ENCODE measurements around the gene FLNA.

FLNA gene

DNA sequence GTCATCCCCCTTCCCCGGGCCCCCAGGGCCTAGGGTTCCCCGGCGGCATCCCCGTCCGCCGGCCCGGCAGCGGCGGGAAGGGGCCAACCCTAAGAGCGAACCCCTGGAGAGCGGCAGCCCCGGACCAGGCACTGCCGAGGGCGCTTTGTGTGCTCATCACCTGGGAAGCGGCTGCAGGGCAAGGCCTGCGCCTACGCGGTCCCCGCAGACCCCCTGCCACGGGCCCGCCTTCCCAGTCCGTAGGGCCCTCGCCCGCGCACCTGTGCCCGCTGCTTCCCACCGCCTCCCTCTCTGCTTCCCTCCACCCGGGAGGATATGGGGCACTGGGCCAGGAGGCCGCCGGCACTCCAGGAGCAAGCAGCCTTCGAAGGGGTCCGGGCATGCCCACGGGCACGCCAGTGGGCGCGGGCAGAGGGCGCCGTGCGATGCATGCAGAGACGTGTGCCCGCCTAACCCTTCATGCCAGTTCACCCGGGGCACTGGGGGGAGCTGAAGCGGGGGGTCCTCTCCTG, 2.6 kb downstream of the FLNA start:
- no peak overlapping the region for H3K27ac ChIP-seq (ENCODE audit: low read depth, low read length, severe bottlenecking)
- no peaks in the 10 kb centered on the region for H3K9me3 ChIP-seq (ENCODE audit: control insufficient read depth, low read length)
- peak overlapping the region; percentile 62 for H3K4me3 ChIP-seq (ENCODE audit: extremely low read depth, insufficient read depth, low read length, poor library complexity, severe bottlenecking)
- peaks cover 18% of the 10 kb centered on the region for H3K4me1 ChIP-seq (ENCODE audit: control insufficient read depth, insufficient read depth, low read length, poor library complexity, severe bottlenecking)
- H3K36me3 ChIP-seq (ENCODE audit: control insufficient read depth, insufficient read depth, low read length): peaks cover 14% of the 10 kb centered on the region
- 4 to 18% methylated on average over 16 to 22 of the region's 43 CpGs for WGBS, 2 experiments (ENCODE audit: insufficient coverage in 2 of 2)

- Histone ChIP-seq H3K4me3 (ENCODE audit: extremely low read depth, insufficient read depth, low read length, poor library complexity, severe bottlenecking) (peak overlapping the region; percentile 62), H3K4me1 (ENCODE audit: control insufficient read depth, insufficient read depth, low read length, poor library complexity, severe bottlenecking) (peaks cover 19% of the 10 kb centered on the region), H3K9me3 (ENCODE audit: control insufficient read depth, low read length) (no peaks in the 10 kb centered on the region), H3K27ac (ENCODE audit: low read depth, low read length, severe bottlenecking) (peak overlapping the region; percentile 96), H3K36me3 (ENCODE audit: control insufficient read depth, insufficient read depth, low read length) (peaks cover 19% of the 10 kb centered on the region)
- 0 to 1% methylated on average over 19 to 21 of the region's 77 CpGs for WGBS, 2 experiments (ENCODE audit: insufficient coverage in 2 of 2)
Measured at GRCh38 chrX:154371017-154371788, 3.2 kb downstream of the FLNA start.

DNA sequence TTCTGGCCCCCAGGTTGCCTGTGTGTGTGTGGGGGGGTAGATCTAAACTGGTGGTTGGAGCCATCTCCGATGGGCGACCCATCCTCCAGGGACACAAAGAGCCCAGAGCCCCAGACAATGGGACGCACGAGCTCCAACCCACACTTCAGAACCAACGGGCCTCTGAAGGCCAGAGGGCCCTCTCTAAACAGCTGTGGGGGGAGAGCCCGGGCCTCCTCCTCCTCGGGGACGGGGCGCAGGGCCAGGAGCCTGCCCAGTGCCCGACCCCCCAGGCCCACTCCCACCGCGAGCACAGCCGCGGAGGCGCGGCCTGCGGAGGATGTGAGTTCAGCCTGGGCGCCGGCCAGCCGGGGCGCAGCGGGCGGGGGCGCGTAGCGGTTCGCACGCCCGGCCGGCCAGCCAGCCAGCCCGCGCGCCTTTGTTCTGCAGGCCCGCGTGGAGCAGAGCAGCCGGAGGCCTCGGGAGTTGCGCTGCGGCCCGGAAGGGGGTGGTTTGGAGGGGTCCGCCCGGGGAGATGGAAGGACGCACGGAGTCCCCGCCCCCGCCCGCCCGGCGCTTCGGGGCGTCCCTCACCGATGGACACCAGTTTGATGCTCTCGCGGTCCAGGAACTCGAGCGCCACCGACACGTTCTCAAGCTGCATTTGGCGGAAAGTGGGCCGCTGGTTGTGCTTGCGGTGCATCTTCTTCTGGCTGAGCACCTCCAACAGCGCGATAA, 4.0 kb downstream of the FLNA start:
- peaks cover 27% of the 10 kb centered on the region for H3K36me3 ChIP-seq (ENCODE audit: control insufficient read depth, insufficient read depth, low read length)
- H3K4me3 ChIP-seq (ENCODE audit: extremely low read depth, insufficient read depth, low read length, poor library complexity, severe bottlenecking): peak overlapping the region; percentile 62
- H3K9me3 ChIP-seq (ENCODE audit: control insufficient read depth, low read length): no peaks in the 10 kb centered on the region
- H3K27ac ChIP-seq (ENCODE audit: low read depth, low read length, severe bottlenecking): peak overlapping the region; percentile 96
- H3K4me1 ChIP-seq (ENCODE audit: control insufficient read depth, insufficient read depth, low read length, poor library complexity, severe bottlenecking): peaks cover 21% of the 10 kb centered on the region
- 0 to 1% methylated on average over 19 to 32 of the region's 63 CpGs for WGBS, 2 experiments (ENCODE audit: insufficient coverage in 2 of 2)

DNA sequence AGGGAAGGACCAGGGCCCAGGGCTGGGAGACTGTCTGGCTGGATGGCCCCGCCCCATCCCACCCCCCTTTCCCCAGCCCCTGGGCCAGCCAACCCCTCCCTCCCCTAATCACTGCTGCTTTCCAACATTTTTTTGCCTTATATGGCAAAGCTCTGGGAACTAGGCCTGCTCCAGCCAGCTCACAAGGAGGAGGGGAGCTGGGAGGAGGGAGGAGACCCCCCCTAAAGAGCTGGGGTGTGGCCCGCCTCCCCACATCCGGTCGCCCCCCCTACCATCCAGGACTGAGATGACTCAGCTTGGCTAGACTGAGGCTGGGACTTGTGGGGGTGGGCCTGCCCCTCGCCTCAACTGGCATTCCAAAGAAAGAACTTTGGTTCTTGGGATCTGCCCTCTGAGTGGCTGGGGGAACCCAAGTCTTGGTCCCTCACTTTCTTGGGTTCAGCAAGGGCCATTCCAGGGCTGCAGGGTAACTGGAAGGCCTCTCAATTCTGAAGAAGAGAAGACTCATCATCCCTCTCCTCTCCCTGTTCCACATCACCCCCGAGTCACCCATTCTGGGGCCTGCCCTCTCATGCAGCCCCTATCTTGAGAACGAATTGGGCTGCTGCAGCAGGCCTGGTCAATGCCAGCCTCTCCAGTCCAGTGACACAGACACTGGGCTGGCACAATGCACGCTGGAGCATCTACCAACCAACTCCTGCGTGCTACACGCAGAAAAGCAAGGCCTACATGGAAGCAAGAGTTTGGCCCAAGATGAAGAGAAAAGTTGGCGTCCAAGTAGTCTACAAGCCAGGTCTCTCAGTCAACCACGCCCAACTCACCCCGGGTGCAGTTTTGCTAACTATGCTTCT, 4.8 kb downstream of the FLNA start:
- WGBS, 2 experiments (ENCODE audit: insufficient coverage in 2 of 2): 0% methylated on average over 3 to 4 of the region's 13 CpGs
- peaks cover 29% of the 10 kb centered on the region for H3K36me3 ChIP-seq (ENCODE audit: control insufficient read depth, insufficient read depth, low read length)
- peaks cover 21% of the 10 kb centered on the region for H3K4me1 ChIP-seq (ENCODE audit: control insufficient read depth, insufficient read depth, low read length, poor library complexity, severe bottlenecking)

DNA sequence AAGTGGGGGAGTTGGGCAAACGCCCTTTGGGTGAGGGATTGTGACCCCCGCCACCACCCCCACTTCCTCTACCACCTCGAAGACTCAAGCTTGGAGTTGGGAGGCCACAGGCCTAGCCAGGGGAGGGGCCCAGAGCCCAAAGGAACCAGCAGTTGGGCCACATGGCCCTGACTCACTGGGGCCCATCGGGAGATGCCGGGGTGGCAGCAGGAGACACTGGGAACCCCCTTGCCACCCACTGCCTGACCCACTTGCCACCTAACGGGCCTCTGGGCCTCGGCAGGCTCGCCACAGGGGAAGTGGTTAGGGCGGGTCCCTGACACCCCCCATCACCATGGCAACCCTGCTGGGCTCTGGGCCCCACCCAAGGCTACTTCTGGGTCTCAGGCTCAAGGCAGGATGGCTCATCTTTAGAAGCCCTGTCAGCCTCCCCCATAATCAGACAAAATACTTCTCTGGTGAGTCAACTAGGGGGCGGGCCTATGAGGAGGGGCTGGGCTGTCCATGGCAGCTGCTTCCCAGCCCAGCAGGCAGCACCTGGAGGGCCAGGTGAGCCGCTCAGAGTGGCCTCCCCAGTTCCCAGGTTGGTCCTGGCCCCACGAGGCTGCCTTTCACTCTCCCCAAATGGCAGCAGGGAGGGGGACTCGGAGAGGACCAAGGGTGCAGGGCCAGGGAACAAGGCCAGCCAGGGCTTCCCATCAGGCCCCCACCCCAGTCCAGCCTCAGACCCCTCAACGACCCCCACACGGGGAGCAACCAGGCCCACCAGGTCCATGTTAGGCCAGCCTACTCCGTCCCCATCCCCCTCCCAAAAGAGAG, 5.6 kb downstream of the FLNA start:
- peak overlapping the region; percentile 96 for H3K27ac ChIP-seq (ENCODE audit: low read depth, low read length, severe bottlenecking)
- peaks cover 36% of the 10 kb centered on the region for H3K36me3 ChIP-seq (ENCODE audit: control insufficient read depth, insufficient read depth, low read length)
- WGBS, 2 experiments (ENCODE audit: insufficient coverage in 2 of 2): 44 to 45% methylated on average over 2 to 3 of the region's 16 CpGs
- no peaks in the 10 kb centered on the region for H3K9me3 ChIP-seq (ENCODE audit: control insufficient read depth, low read length)
- H3K4me3 ChIP-seq (ENCODE audit: extremely low read depth, insufficient read depth, low read length, poor library complexity, severe bottlenecking): peak overlapping the region; percentile 62
- H3K4me1 ChIP-seq (ENCODE audit: control insufficient read depth, insufficient read depth, low read length, poor library complexity, severe bottlenecking): peaks cover 21% of the 10 kb centered on the region

More for the DNA sequence above, 4.8 kb downstream of the FLNA start:
- Histone ChIP-seq H3K4me3 (ENCODE audit: extremely low read depth, insufficient read depth, low read length, poor library complexity, severe bottlenecking) (peak overlapping the region; percentile 62), H3K27ac (ENCODE audit: low read depth, low read length, severe bottlenecking) (peak overlapping the region; percentile 96), H3K9me3 (ENCODE audit: control insufficient read depth, low read length) (no peaks in the 10 kb centered on the region)

DNA sequence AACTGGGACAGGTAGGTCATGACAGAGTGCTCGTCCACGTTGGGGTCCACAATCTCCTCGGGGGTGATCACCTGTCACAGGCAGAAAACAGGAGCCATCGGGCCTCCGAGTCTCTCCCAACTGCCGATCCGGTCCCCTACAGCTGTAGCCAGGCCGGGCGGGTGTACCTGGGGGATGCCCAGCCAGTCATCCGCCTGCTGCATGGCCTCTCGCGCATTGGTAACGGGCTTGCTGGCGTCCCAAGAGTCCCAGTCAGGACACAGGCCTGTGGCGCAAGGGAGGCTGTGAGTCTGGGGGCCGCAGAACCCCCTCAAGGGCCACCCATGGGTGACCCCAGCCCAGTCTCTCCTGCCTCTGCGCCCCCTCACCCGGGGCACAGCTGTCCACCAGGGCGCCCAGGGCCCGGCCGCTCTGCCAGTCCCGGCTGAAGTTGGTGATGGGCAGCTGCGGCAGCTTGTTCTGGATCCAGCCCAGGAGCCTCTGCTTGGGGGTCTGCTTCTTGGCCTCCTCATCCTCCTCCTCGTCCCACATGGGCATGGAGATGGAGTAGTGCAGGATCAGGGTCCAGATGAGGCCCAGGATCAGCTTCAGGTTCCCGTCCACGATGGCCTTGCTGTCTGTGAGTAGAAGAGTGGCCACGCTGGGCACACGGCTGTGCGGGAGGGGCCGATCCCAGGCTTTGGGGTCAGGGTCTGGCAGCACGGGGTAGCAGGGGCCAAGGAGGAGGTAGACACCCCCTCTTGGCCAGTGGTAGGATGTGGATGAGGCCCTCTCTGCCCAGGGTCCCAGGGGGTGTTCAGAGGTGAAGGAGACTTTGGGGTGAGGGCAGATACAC, 6.7 kb downstream of the FLNA start:
- Histone ChIP-seq H3K4me3 (ENCODE audit: extremely low read depth, insufficient read depth, low read length, poor library complexity, severe bottlenecking) (peak overlapping the region; percentile 62), H3K27ac (ENCODE audit: low read depth, low read length, severe bottlenecking) (peak overlapping the region; percentile 96), H3K9me3 (ENCODE audit: control insufficient read depth, low read length) (no peaks in the 10 kb centered on the region), H3K4me1 (ENCODE audit: control insufficient read depth, insufficient read depth, low read length, poor library complexity, severe bottlenecking) (peaks cover 12% of the 10 kb centered on the region), H3K36me3 (ENCODE audit: control insufficient read depth, insufficient read depth, low read length) (peaks cover 45% of the 10 kb centered on the region)
- 97% methylated on average over 13 to 19 of the region's 31 CpGs for WGBS, 2 experiments (ENCODE audit: insufficient coverage in 2 of 2)

DNA sequence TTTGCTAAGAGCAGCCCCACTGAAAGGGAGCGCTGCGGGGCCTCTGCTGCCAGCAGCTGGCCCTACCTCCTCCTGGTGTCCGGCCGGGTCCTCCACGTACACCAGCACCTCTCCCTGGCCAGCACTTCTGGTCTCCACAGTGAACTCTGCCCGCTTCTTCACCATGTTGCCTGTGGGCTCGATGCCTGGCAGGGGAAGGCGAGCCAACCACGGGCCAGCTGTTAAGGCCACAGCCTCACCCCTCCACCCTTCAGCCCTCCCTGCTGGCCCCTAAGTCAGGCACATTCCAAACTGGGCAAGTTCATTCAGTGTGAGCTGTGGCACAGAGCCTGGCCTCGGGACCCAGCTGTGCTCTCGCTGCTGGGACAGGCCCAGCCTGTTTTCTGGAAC, 7.8 kb downstream of the FLNA start:
- WGBS, 2 experiments (ENCODE audit: insufficient coverage in 2 of 2): 100% methylated on average over 2 to 4 of the region's 11 CpGs
- H3K9me3 ChIP-seq (ENCODE audit: control insufficient read depth, low read length): no peaks in the 10 kb centered on the region
- no peak overlapping the region for H3K27ac ChIP-seq (ENCODE audit: low read depth, low read length, severe bottlenecking)
- H3K36me3 ChIP-seq (ENCODE audit: control insufficient read depth, insufficient read depth, low read length): peaks cover 54% of the 10 kb centered on the region
- H3K4me3 ChIP-seq (ENCODE audit: extremely low read depth, insufficient read depth, low read length, poor library complexity, severe bottlenecking): no peak overlapping the region
- peaks cover 10% of the 10 kb centered on the region for H3K4me1 ChIP-seq (ENCODE audit: control insufficient read depth, insufficient read depth, low read length, poor library complexity, severe bottlenecking)

GRCh38 chrX:154365997-154366665, 8.3 kb downstream of the FLNA start:
- WGBS, 2 experiments (ENCODE audit: insufficient coverage in 2 of 2): 96 to 97% methylated on average over 11 to 23 of the region's 32 CpGs
- Histone ChIP-seq H3K9me3 (ENCODE audit: control insufficient read depth, low read length) (no peaks in the 10 kb centered on the region), H3K4me3 (ENCODE audit: extremely low read depth, insufficient read depth, low read length, poor library complexity, severe bottlenecking) (no peak overlapping the region), H3K27ac (ENCODE audit: low read depth, low read length, severe bottlenecking) (no peak overlapping the region), H3K4me1 (ENCODE audit: control insufficient read depth, insufficient read depth, low read length, poor library complexity, severe bottlenecking) (peaks cover 10% of the 10 kb centered on the region), H3K36me3 (ENCODE audit: control insufficient read depth, insufficient read depth, low read length) (peaks cover 59% of the 10 kb centered on the region)

GRCh38 chrX:154365052-154365600, 9.3 kb downstream of the FLNA start:
- peaks cover 67% of the 10 kb centered on the region for H3K36me3 ChIP-seq (ENCODE audit: control insufficient read depth, insufficient read depth, low read length)

More at GRCh38 chrX:154365052-154365600, 9.3 kb downstream of the FLNA start:
- Histone ChIP-seq H3K9me3 (ENCODE audit: control insufficient read depth, low read length) (no peaks in the 10 kb centered on the region), H3K4me1 (ENCODE audit: control insufficient read depth, insufficient read depth, low read length, poor library complexity, severe bottlenecking) (peaks cover 10% of the 10 kb centered on the region), H3K4me3 (ENCODE audit: extremely low read depth, insufficient read depth, low read length, poor library complexity, severe bottlenecking) (no peak overlapping the region), H3K27ac (ENCODE audit: low read depth, low read length, severe bottlenecking) (no peak overlapping the region)
- 98 to 100% methylated on average over 4 to 11 of the region's 20 CpGs for WGBS, 2 experiments (ENCODE audit: insufficient coverage in 2 of 2)
